H1 (cell line): ENCODE results near the gene OR10A6. TPM values are rescaled to one million over a fixed set of nuclear protein-coding genes. Genes with fewer than 3 reads are reported as not detected.

Experiments
- ATF2 ChIP-seq: IDR thresholded peaks from 2 replicates; pipeline ENCODE4 v1.6.1; 2012; ENCODE audit warnings: low read length, inconsistent platforms
- BCL11A ChIP-seq, 2 experiments: IDR thresholded peaks; one replicate each; pipeline ENCODE4 v1.6.1; 2011; ENCODE audit warnings: low read depth in 2 of 2, low read length in 2 of 2, mild to moderate bottlenecking in 2 of 2
- CHD1 ChIP-seq: IDR thresholded peaks from 2 replicates; pipeline ENCODE4 v1.6.1; 2012; ENCODE audit warnings: low read depth, low read length, improper control_type of control experiment
- CHD7 ChIP-seq: fragments of 300-600 bp; sonication (generic); IDR thresholded peaks from 2 replicates; pipeline ENCODE4 v1.7.1; 2012; ENCODE audit warnings: low read length, moderate library complexity, mild to moderate bottlenecking, inconsistent platforms; ENCODE audit not compliant: insufficient replicate concordance
- CREB1 ChIP-seq: IDR thresholded peaks from 2 replicates; pipeline ENCODE4 v1.6.1; 2012; ENCODE audit warnings: inconsistent platforms
- SP1 ChIP-seq: IDR thresholded peaks from 2 replicates; pipeline ENCODE4 v1.6.1; 2011; ENCODE audit warnings: low read depth, low read length
- TAF1 ChIP-seq: IDR thresholded peaks from 2 replicates; pipeline ENCODE4 v1.6.1; 2011; ENCODE audit warnings: mild to moderate bottlenecking, low read depth, low read length
- TBP ChIP-seq: IDR thresholded peaks from 2 replicates; pipeline ENCODE4 v1.6.1; 2011; ENCODE audit warnings: low read depth, low read length, improper control_type of control experiment
- polyA plus RNA-seq, 7 experiments: library from polyadenylated mRNA; depleted of rRNA in 3 of 7; stranded (reverse) in 5 of 7; unstranded in 2 of 7; fragments of >200 nt in 5 of 7; fragments of 200-250 nt in 2 of 7; gene quantifications; 1 replicate in 5 of 7; 2 replicates in 1 of 7; 4 replicates in 1 of 7; pipeline versions ENCODE4 v1.2.1 to v1.2.3, GENCODE V29; 2011 to 2013; ENCODE audit warnings: missing spikeins in 2 of 7, mixed read lengths in 2 of 7
- total RNA-seq: library from RNA; stranded (reverse); fragmentation: NEBNext Ultra II Directional; extraction: Animal tissue kit (Norgen Biotek cat#: 25700); gene quantifications from 2 replicates; pipeline ENCODE4 v1.2.1, GENCODE V29; 2021

The OR10A6 gene
- total and polyA plus RNA-seq, 2 of the 8 experiments (the other 6 are each of a cell fraction or from before 2014, with no cell fraction given) = not detected

GRCh38 chr11:7899418-7899817, 31.6 kb downstream of the OR10A6 start (continued):
- TF ChIP-seq ATF2 = no peak
- no peak for TF ChIP-seq CREB1
- no peak for TF ChIP-seq BCL11A (IDR thresholded peaks at IDR 0.05; ENCODE audit: low read depth in 2 of 2, low read length in 2 of 2)
- TF ChIP-seq CHD1 = no peak
- TF ChIP-seq TBP = no peak
- TF ChIP-seq SP1 = no peak
- no peak for TF ChIP-seq TAF1
- no peak for TF ChIP-seq CHD7
